HL-60 (cell line): Measurements from ENCODE around the gene PPIL1.

Experiments
- DNase-seq, 2 experiments: peaks; one replicate each; pipeline ENCODE4 v3.0.0-alpha.2; 2010 to 2020; ENCODE audit warnings: low read depth in 1 of 2, low spot score in 1 of 2
- H3K27ac ChIP-seq: fragments of 250-450 bp; sonication (Bioruptor Pico); replicated peaks from 2 replicates; pipeline ENCODE4 v1.5.1; 2020; ENCODE audit warnings: mild to moderate bottlenecking, moderate library complexity
- H3K27me3 ChIP-seq: fragments of 250-450 bp; sonication (Bioruptor Pico); 2 replicates; pipeline ENCODE4 v1.5.1; 2021; ENCODE audit warnings: mild to moderate bottlenecking, moderate library complexity; ENCODE audit not compliant: insufficient read depth, poor library complexity, severe bottlenecking
- H3K4me3 ChIP-seq: replicated peaks from 2 replicates; pipeline ENCODE4 v1.5.1; 2011; ENCODE audit warnings: mild to moderate bottlenecking, control low read depth, low read length; ENCODE audit not compliant: insufficient read depth
- GABPA ChIP-seq: IDR thresholded peaks from 2 replicates; pipeline ENCODE4 v1.6.1; 2012; ENCODE audit warnings: low read depth
- POLR2AphosphoS5 ChIP-seq: IDR thresholded peaks from 2 replicates; pipeline ENCODE4 v1.6.1; 2012; ENCODE audit warnings: low read depth
- SPI1 ChIP-seq: IDR thresholded peaks from 2 replicates; pipeline ENCODE4 v1.6.1; 2012; ENCODE audit warnings: low read depth, mild to moderate bottlenecking, borderline replicate concordance
- long read RNA-seq: library from polyadenylated mRNA; unstranded; transcript quantifications from one replicate; pipeline ENCODE4 v2.0.0, GENCODE V29; 2020
- TF ChIP-seq, protein P1 (sequence below): IDR thresholded peaks from one replicate; pipeline ENCODE4 v1.5.1; 2011; ENCODE audit warnings: low read length, control low read depth, inconsistent platforms; ENCODE audit not compliant: insufficient read depth
- TF ChIP-seq, protein P2 (sequence below): IDR thresholded peaks from 2 replicates; pipeline ENCODE4 v1.6.1; 2012; ENCODE audit warnings: low read depth; ENCODE audit not compliant: insufficient replicate concordance

Gene PPIL1
- long read RNA-seq, transcript PPIL1-201 (4 exons, 1,739 nt), result major isoform, 298 of 299 reads
- long read RNA-seq, partial matches to known transcripts, result 0 of 299 reads
- long read RNA-seq, other reads (novel, unspliced or antisense), result 1 of 299 reads

DNA sequence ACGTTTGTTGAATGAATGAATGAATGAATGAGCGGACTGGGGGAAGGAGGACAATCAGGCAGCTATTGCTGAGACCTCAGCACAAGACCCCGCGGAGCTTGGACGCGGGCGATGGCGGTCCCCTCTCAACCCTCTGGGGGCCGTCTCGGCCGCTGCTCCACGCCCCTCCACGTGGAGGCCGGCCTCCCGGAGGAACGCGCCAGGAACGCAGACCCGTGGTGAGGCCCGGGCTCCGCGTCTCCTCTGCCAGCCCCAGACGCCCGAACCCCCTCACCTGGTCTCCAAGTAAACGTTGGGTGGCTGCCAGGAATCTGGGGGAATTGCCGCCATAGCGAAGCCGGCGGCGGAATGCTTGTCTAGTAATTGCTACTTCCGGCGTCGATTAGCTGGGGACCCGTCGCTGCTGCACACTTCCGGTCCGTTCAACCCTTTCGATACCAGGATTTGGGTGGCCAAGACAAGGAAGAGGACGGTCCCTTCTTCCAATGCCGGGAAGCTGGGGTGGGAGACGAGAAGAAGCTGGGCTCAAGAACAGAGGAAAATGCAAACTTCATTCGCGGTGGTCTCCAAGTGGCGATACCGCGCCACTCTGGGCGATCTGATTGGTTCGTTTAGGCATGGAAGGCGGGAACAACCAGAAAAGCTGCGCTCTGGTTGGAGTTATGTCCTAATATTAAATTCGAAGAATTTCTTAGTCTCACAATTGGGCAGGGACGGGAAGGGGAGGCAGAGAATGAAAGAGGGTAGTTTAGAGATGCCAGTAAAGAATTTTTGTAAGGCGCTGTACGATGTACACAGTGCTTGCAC, at the start of gene PPIL1:
Gene PPIL1 (minus strand): TSS at position 361 of the 807 bp plus-strand sequence. CDS start 31 bp downstream, at position 330.
- peak; percentile 88 to 90 for DNase-seq
- Histone ChIP-seq H3K27me3 (no peaks in the 10 kb centered on the region), H3K4me3 (peak within 1 kb of the TSS; percentile 76), H3K27ac (peak within 1 kb of the TSS; percentile 99)
- TF ChIP-seq, protein P1, sequence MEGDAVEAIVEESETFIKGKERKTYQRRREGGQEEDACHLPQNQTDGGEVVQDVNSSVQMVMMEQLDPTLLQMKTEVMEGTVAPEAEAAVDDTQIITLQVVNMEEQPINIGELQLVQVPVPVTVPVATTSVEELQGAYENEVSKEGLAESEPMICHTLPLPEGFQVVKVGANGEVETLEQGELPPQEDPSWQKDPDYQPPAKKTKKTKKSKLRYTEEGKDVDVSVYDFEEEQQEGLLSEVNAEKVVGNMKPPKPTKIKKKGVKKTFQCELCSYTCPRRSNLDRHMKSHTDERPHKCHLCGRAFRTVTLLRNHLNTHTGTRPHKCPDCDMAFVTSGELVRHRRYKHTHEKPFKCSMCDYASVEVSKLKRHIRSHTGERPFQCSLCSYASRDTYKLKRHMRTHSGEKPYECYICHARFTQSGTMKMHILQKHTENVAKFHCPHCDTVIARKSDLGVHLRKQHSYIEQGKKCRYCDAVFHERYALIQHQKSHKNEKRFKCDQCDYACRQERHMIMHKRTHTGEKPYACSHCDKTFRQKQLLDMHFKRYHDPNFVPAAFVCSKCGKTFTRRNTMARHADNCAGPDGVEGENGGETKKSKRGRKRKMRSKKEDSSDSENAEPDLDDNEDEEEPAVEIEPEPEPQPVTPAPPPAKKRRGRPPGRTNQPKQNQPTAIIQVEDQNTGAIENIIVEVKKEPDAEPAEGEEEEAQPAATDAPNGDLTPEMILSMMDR, result no peak
- no peak for TF ChIP-seq SPI1
- TF ChIP-seq, protein P2, sequence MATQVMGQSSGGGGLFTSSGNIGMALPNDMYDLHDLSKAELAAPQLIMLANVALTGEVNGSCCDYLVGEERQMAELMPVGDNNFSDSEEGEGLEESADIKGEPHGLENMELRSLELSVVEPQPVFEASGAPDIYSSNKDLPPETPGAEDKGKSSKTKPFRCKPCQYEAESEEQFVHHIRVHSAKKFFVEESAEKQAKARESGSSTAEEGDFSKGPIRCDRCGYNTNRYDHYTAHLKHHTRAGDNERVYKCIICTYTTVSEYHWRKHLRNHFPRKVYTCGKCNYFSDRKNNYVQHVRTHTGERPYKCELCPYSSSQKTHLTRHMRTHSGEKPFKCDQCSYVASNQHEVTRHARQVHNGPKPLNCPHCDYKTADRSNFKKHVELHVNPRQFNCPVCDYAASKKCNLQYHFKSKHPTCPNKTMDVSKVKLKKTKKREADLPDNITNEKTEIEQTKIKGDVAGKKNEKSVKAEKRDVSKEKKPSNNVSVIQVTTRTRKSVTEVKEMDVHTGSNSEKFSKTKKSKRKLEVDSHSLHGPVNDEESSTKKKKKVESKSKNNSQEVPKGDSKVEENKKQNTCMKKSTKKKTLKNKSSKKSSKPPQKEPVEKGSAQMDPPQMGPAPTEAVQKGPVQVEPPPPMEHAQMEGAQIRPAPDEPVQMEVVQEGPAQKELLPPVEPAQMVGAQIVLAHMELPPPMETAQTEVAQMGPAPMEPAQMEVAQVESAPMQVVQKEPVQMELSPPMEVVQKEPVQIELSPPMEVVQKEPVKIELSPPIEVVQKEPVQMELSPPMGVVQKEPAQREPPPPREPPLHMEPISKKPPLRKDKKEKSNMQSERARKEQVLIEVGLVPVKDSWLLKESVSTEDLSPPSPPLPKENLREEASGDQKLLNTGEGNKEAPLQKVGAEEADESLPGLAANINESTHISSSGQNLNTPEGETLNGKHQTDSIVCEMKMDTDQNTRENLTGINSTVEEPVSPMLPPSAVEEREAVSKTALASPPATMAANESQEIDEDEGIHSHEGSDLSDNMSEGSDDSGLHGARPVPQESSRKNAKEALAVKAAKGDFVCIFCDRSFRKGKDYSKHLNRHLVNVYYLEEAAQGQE, result no peak
- TF ChIP-seq POLR2AphosphoS5, result peak; percentile 85
- peak; percentile 99 for TF ChIP-seq GABPA

DNA sequence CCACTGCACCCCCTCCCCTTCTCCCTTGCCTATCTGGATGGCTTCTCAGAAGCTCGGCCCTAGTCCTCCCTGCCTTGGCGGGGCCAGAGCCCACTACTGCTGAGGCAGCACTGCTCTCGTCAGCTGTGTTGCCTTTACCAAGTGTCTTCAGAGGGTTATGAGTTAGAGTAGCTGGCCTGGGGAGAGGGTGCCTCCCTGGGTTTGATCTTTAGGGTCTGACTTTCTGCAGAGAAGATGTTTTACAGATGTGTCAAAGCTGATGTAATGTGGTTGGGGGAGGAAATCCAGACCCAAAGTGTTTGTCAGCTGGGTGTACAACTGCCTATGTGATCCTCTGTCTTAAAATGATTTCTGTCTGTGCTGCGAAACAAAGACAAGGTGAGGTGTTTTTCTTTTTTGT, 49.5 kb upstream of the PPIL1 start:
- Histone ChIP-seq H3K27ac (no peak overlapping the region), H3K27me3 (no peaks in the 10 kb centered on the region), H3K4me3 (no peak overlapping the region)
- no peak for TF ChIP-seq POLR2AphosphoS5
- TF ChIP-seq SPI1, result no peak
- TF ChIP-seq, protein P1, result no peak
- TF ChIP-seq, protein P2, result no peak
- no peak for TF ChIP-seq GABPA
- DNase-seq, result no peak

DNA sequence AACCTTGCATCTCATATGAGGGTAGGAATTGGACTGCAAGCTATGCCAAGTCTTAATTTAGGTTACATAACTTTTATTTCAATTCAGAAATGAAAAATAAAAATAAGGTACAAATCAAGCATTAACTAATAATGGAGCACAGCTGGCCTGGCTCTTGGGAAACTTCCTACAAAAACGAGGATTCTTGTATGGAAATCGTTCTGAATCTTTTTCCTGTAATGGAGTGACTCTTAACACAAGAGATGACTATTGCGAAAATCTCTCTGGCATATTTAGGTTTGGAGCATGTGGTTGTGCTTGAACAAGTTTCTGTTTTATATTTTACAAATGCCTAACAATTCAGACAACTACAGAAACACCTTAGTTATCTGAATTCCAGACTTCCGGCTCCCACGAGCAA, 45.9 kb upstream of the PPIL1 start:
- no peak overlapping the region for H3K27ac ChIP-seq
- H3K27me3 ChIP-seq, result no peaks in the 10 kb centered on the region
- no peak overlapping the region for H3K4me3 ChIP-seq
- no peak for DNase-seq
- TF ChIP-seq, protein P1, result no peak
- TF ChIP-seq POLR2AphosphoS5 (no peak), SPI1 (no peak), GABPA (no peak)
